Measurements from ENCODE around the gene RPTOR. TPM values are rescaled to one million over a fixed set of nuclear protein-coding genes. Genes with fewer than 3 reads are reported as not detected.
"Not testable (repeated sequence)": the region's sequence is repeated elsewhere in the genome, so short reads cannot be mapped to it uniquely, and the experiment has no call there.

The RPTOR gene
- total RNA-seq, 1 donor from 2014 or later, result 65.9 TPM

DNA sequence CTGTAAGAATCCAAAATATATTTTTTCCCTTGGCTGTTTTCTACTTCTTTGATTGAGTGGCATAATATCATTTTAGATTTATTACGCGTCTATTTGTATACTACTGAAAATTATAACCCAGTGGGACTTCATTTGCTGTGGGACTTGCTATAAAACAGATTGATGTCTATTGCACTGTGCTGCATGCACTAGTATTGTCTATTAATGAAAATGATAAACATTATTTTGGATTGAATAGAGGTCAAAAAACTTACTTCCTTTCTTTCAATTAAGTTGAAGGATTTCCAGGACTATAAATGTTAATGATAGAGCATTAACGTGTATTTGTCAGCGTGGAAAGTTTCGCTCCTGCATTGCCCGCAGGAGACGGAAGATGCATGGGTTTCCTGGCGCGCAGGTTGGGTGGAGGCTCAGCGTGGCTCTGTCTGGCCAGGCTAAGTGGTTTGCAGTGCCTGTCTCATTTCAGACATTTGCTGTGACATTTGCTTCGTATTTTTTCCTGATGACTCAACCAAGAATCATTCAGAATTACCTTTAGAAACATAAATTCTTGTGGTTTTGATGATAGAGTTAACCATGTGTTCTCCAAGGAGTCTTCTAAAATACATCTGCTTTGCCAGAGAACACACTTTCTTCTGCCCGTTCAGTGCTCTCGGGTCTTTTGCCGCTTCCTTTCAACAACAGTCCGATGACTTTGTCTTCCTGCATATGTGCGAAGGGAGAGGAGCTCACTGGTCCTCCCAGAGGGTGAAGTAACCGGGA, 216.7 kb downstream of the RPTOR start:
- Mint-ChIP-seq H3K9me3 (no peaks in the 10 kb centered on the region), H3K27ac (peak overlapping the region; percentile 19), H3K36me3 (ENCODE audit: low read depth) (peaks cover 12% of the 10 kb centered on the region), H3K27me3 (no peaks in the 10 kb centered on the region), H3K4me1 (peaks cover 64% of the 10 kb centered on the region), H3K4me3 (peak overlapping the region; percentile 21)
- intact Hi-C loops (cut with micrococcal nuclease), result loop anchor here (1.0 kb wide), 1 partner anchor 23 kb away; no protein-coding TSS in a partner anchor
- ChIA-PET POLR2A (no interaction called here), CTCF (no interaction called here)
- TF ChIP-seq, protein P1, sequence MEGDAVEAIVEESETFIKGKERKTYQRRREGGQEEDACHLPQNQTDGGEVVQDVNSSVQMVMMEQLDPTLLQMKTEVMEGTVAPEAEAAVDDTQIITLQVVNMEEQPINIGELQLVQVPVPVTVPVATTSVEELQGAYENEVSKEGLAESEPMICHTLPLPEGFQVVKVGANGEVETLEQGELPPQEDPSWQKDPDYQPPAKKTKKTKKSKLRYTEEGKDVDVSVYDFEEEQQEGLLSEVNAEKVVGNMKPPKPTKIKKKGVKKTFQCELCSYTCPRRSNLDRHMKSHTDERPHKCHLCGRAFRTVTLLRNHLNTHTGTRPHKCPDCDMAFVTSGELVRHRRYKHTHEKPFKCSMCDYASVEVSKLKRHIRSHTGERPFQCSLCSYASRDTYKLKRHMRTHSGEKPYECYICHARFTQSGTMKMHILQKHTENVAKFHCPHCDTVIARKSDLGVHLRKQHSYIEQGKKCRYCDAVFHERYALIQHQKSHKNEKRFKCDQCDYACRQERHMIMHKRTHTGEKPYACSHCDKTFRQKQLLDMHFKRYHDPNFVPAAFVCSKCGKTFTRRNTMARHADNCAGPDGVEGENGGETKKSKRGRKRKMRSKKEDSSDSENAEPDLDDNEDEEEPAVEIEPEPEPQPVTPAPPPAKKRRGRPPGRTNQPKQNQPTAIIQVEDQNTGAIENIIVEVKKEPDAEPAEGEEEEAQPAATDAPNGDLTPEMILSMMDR (IDR thresholded peaks at IDR 0.05), result no peak
- DNase-seq, result no peak
- ATAC-seq (ENCODE audit: low read depth), result peak; percentile 18

DNA sequence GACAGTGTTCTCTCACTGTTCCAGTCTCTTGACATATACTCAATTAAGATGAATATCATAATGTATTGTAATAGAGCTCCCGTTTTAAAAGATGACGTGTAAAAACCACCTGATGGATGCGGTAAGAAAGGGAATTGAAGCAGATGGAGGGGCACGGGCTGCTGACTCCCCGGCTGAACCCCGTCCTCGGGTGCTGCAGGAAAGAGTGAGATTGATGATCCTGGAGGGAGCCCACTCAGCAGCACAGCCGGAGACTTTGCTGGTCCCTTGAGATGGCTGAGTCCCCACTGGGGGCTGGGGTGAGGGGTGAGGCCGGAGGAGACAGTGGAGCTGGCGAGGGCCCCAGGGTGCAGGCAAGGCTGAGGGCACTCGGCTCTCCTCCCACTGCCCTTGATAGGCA, 217.4 kb downstream of the RPTOR start:
- H3K36me3 Mint-ChIP-seq (ENCODE audit: low read depth), result peaks cover 9% of the 10 kb centered on the region
- no peak overlapping the region for H3K27ac Mint-ChIP-seq
- CTCF ChIA-PET, result no interaction called here

DNA sequence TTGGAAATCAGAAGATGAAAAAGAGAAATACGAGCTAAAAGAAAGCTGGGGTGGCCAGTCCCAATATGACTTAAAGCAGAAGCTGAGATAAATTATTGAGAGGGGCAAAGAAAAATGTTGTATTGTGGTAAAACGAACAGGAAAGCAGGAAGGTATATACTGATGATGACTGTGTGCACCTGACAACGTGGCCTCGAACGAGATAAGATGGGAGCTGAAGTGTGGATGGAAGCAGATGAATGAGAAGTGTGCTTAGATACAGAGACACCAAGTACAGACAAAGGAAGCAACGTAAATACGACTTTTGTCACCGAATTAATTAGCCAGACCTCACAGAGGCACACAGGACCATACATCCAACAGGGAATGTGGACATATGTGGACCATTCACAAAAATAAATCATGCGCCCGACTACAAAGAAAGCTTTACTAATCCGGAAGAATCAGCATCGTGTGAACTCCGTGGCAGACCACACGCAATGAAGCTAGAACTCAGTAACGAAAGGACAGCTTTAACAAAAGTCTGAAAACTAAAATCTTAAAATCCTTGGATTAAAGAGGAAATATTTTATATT, 218.7 kb downstream of the RPTOR start:
- TF ChIP-seq, protein P1 (IDR thresholded peaks at IDR 0.05), result no peak
- H3K27me3 Mint-ChIP-seq, result no peaks in the 10 kb centered on the region
- ChIA-PET POLR2A (interaction anchor here (0.6 to 1.6 kb wide), 2 partner anchors 70 to 1481 kb away, joined by 5 read pairs; no protein-coding TSS in a partner anchor), CTCF (no interaction called here)
- H3K27ac Mint-ChIP-seq, result no peak overlapping the region
- no peaks in the 10 kb centered on the region for H3K9me3 Mint-ChIP-seq
- no peak for DNase-seq
- no peak for ATAC-seq (ENCODE audit: low read depth)
- intact Hi-C loops (cut with micrococcal nuclease), result no loop called here
- peaks cover 64% of the 10 kb centered on the region for H3K4me1 Mint-ChIP-seq
- H3K36me3 Mint-ChIP-seq (ENCODE audit: low read depth), result no peaks in the 10 kb centered on the region
- H3K4me3 Mint-ChIP-seq, result no peak overlapping the region

More for the DNA sequence above, 217.4 kb downstream of the RPTOR start:
- Mint-ChIP-seq H3K9me3 (no peaks in the 10 kb centered on the region), H3K4me3 (no peak overlapping the region), H3K27me3 (no peaks in the 10 kb centered on the region), H3K4me1 (peaks cover 66% of the 10 kb centered on the region)
- DNase-seq (no peak), ATAC-seq (ENCODE audit: low read depth) (no peak)
- POLR2A ChIA-PET, result no interaction called here
- TF ChIP-seq, protein P1 (IDR thresholded peaks at IDR 0.05), result no peak
- intact Hi-C loops (cut with micrococcal nuclease), result no loop called here

DNA sequence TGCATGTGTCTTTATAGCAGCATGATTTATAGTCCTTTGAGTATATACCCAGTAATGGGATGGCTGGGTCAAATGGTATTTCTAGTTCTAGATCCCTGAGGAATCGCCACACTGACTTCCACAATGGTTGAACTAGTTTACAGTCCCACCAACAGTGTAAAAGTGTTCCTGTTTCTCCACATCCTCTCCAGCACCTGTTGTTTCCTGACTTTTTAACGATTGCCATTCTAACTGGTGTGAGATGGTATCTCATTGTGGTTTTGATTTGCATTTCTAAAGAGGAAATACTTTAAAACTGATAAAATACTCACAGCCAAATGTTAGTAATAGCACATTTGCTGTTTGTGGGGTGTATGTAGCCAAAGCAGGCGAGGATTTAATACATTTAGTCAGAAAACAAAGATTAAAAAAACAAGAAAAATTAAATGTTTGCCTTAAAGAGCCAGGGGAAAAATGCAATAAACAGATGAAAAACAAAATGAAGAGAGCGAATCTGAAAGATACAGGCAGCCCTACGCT, 220.0 kb downstream of the RPTOR start:
- ATAC-seq (ENCODE audit: low read depth), result peak; percentile 45
- H3K36me3 Mint-ChIP-seq (ENCODE audit: low read depth); CTCF ChIA-PET; H3K9me3 Mint-ChIP-seq; H3K27me3 Mint-ChIP-seq; DNase-seq: not testable (repeated sequence)
- H3K4me1 Mint-ChIP-seq, result peaks cover 54% of the 10 kb centered on the region
- POLR2A ChIA-PET, result interaction anchor here (1.0 to 1.4 kb wide), 2 partner anchors 10 to 17 kb away, joined by 3 to 9 read pairs; no protein-coding TSS in a partner anchor
- peak overlapping the region; percentile 67 for H3K27ac Mint-ChIP-seq
- intact Hi-C loops (cut with micrococcal nuclease), result loop anchor here (1.0 kb wide), 1 partner anchor 9 kb away; no protein-coding TSS in a partner anchor
- H3K4me3 Mint-ChIP-seq, result peak overlapping the region; percentile 64

DNA sequence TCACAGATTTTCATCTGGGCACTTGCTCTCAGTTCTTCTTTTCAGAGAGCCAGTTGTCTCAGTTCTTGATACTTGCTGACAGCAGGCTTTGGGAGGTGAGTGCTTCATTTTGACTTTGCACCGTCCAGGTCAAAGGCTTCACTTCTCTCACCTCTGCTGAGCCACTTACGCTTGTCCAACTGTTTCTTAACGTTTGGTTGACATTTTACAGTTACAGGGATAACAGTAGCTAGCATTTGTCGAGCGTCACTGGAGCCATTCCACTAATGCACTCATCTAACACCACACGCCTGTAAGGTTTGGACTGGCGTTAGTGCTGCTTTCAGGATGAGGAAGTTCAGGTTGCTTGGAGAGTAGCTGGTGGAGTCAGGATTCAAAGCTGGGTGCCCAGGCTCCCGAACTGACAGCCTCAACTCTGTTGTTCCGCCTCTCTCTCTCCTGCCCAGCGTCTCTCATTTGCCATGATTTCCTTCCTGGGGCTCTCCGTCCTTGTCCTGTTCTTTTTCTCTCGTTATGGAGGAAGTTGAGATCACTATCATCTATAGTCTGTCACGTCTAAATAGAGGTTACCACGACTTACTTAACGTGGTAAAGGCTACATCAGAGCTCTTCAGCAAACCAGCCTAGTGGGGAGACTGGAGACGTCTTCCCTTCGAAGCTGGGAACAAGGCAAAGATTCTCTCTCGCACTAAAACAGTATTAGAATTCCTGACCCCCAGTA, 220.8 kb downstream of the RPTOR start:
- intact Hi-C loops (cut with micrococcal nuclease), result loop anchor here (1.0 kb wide), 1 partner anchor 8 kb away; no protein-coding TSS in a partner anchor

More for the DNA sequence above, 220.8 kb downstream of the RPTOR start:
- peaks cover 2% of the 10 kb centered on the region for H3K36me3 Mint-ChIP-seq (ENCODE audit: low read depth)
- POLR2A ChIA-PET, result interaction anchor here (1.0 to 1.4 kb wide), 2 partner anchors 9 to 16 kb away, joined by 3 to 9 read pairs; no protein-coding TSS in a partner anchor
- ATAC-seq (ENCODE audit: low read depth) (peak; percentile 70), DNase-seq (no peak)
- CTCF ChIA-PET, result interaction anchor here (0.7 kb wide), 1 partner anchor 27 kb away, joined by 3 read pairs; no protein-coding TSS in a partner anchor
- H3K4me3 Mint-ChIP-seq, result peak overlapping the region; percentile 64
- no peaks in the 10 kb centered on the region for H3K27me3 Mint-ChIP-seq
- peaks cover 47% of the 10 kb centered on the region for H3K4me1 Mint-ChIP-seq
- TF ChIP-seq, protein P1 (IDR thresholded peaks at IDR 0.05), result no peak
- no peaks in the 10 kb centered on the region for H3K9me3 Mint-ChIP-seq
- H3K27ac Mint-ChIP-seq, result peak overlapping the region; percentile 67
